ENCODE results near the gene WNT10A. TPM values are rescaled to one million over a fixed set of nuclear protein-coding genes. Genes with fewer than 3 reads are reported as not detected.
A peak's percentile ranks its signal among the peaks of the same experiment; 100 is the strongest.

The WNT10A gene
- total and polyA plus RNA-seq, 10 of the 15 experiments (the other 5 are each of a cell fraction or from before 2014, with no cell fraction given): 0.61 to 45.0 (median 6.9) TPM

- no peaks in the 10 kb centered on the region for H3K27me3 ChIP-seq (replicated peaks in 1 of 2; ENCODE audit: control insufficient read depth in 2 of 2, insufficient read depth in 2 of 2, low read length in 1 of 2)
- H3K4me2 ChIP-seq (ENCODE audit: control insufficient read depth, insufficient read depth): peak overlapping the region; percentile 99
- RAD21 ChIA-PET (ENCODE audit: unreplicated experiment): interaction anchor here (1.7 to 9.5 kb wide), 2 partner anchors 12 to 385 kb away, joined by 4 to 871 read pairs; partner anchors contain the start of gene WNT10A
- POLR2A ChIA-PET: interaction anchor here (1.0 to 10.2 kb wide), 4 partner anchors 8 to 385 kb away, joined by 4 to 360 read pairs (median 80); partner anchors contain the start of genes DNAJB2 and WNT10A
- H3K9ac ChIP-seq (ENCODE audit: control insufficient read depth, insufficient read depth, low read length): peak overlapping the region; percentile 94
- in situ Hi-C loops (cut with MboI) (no loop called here), intact Hi-C loops (cut with micrococcal nuclease; ENCODE audit: unreplicated experiment) (no loop called here)
- no TSS peak for BruUV-seq (replicated peaks)
- CTCF ChIA-PET: interaction anchor here (0.6 to 22.2 kb wide), 3 partner anchors 15 to 388 kb away, joined by 3 to 1364 read pairs (median 3); partner anchors contain the start of genes CNPPD1 and WNT10A
- SMC1A ChIA-PET (ENCODE audit: uncharacterized antibody, unreplicated experiment): interaction anchor here (12.4 kb wide), 1 partner anchor 12 kb away, joined by 780 read pairs; the partner anchor contains the start of gene WNT10A
- 7% methylated on average over 10 of the region's 10 CpGs for WGBS (ENCODE audit: insufficient coverage, insufficient replicate concordance, low lambda C conversion rate, missing lambda C conversion rate)
- no peak for DNase-seq (ENCODE audit: low read depth, low spot score)
- no peak for FAIRE-seq
- no peak for ATAC-seq
- no peaks in the 10 kb centered on the region for H3K9me3 ChIP-seq (replicated peaks; ENCODE audit: control insufficient read depth, insufficient read depth, low read length)
- H3K79me2 ChIP-seq (ENCODE audit: control insufficient read depth, insufficient read depth, low read length): peaks cover 32% of the 10 kb centered on the region
- H3K27ac ChIP-seq (ENCODE audit: control insufficient read depth, insufficient read depth): peak overlapping the region; percentile 95
- H3K4me3 ChIP-seq: peak overlapping the region; percentile 71
- H3K36me3 ChIP-seq (ENCODE audit: control insufficient read depth in 2 of 2, insufficient read depth in 2 of 2, low read length in 1 of 2): peaks cover 0 to 12% of the 10 kb centered on the region in 2 experiments; a peak in 3 of 4 replicates
- peaks cover 56% of the 10 kb centered on the region for H3K4me1 ChIP-seq (ENCODE audit: control insufficient read depth, insufficient read depth, low read length)
- peak overlapping the region; percentile 19; the same call in 1 of the 2 replicates for H2AFZ ChIP-seq (ENCODE audit: control insufficient read depth, low read depth, low read length)
- H4K20me1 ChIP-seq (ENCODE audit: control insufficient read depth, insufficient read depth): no peaks in the 10 kb centered on the region
- TF ChIP-seq TCF7 (IDR thresholded peaks at IDR 0.05; ENCODE audit: borderline replicate concordance): no peak
- TF ChIP-seq SIN3A (IDR thresholded peaks at IDR 0.05; ENCODE audit: low read depth, low read length): peak; percentile 67; the same call in 1 of the 2 replicates
- TF ChIP-seq CUX1 (IDR thresholded peaks at IDR 0.05; ENCODE audit: insufficient replicate concordance, low read depth, low read length): no peak
- TF ChIP-seq CBFB (IDR thresholded peaks at IDR 0.05; ENCODE audit: low read depth): 0 out of 2 replicates have a peak, but pooled peaks have one; percentile 34
- TF ChIP-seq EED (IDR thresholded peaks at IDR 0.05; ENCODE audit: low read depth): no peak
- no peak for TF ChIP-seq CBX5 (IDR thresholded peaks at IDR 0.05; ENCODE audit: low read depth)
- no peak for TF ChIP-seq CHD2 (IDR thresholded peaks at IDR 0.05; ENCODE audit: borderline replicate concordance, low read depth, low read length)
- TF ChIP-seq GABPA (IDR thresholded peaks at IDR 0.05; ENCODE audit: low read depth): no peak
- peak; percentile 20 for TF ChIP-seq MLLT1 (IDR thresholded peaks at IDR 0.05)
- no peak for TF ChIP-seq HDAC6 (IDR thresholded peaks at IDR 0.05; ENCODE audit: unreplicated experiment)
- no peak for TF ChIP-seq MEF2B (IDR thresholded peaks at IDR 0.05; ENCODE audit: partially characterized antibody, poor library complexity, severe bottlenecking)
- peak; percentile 17; the same call in 1 of the 2 replicates for TF ChIP-seq ZBED1 (IDR thresholded peaks at IDR 0.05; ENCODE audit: borderline replicate concordance)
These were observed 12.9 kb downstream of the WNT10A start for GRCh38 chr2:218893349-218894150.

Data from GM12878 (cell line).